ENCODE measurements around the gene TENT5C. TPM values are rescaled to one million over a fixed set of nuclear protein-coding genes. Genes with fewer than 3 reads are reported as not detected.

The TENT5C gene
- total RNA-seq, 1 experiment from 2014 or later = 1.4 TPM

DNA sequence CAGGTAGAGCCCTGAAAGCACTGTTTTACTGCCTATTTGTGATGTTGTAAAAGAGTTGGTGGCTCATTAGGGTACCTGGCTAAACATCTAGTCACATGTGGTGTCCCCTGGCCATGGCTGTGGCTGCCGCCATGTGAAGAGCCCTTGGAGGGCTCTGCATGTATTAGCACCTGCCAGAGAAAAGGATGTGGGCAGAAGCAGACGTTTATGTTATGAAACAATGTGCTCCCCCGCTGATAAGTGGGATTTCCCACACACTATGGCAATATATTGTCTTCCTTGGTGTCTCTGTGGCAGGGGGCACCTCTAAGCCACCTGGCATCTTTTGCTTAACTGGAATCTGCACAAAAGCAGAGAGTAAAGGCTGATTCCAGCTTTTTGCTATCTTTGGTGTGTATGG lies 9.6 kb downstream of the TENT5C start:
- DNase-seq (ENCODE audit: low read depth, low spot score) (no peak), ATAC-seq (no peak)
- Histone ChIP-seq H3K4me2 (ENCODE audit: low read length) (no peak overlapping the region), H3K79me2 (ENCODE audit: insufficient read depth, low read length) (no peaks in the 10 kb centered on the region), H3K4me3 (replicated peaks in 1 of 2; ENCODE audit: low read depth in 1 of 2, low read length in 2 of 2) (no peak overlapping the region), H4K20me1 (ENCODE audit: insufficient read depth) (no peaks in the 10 kb centered on the region), H2AFZ (ENCODE audit: low read depth, low read length, poor library complexity, severe bottlenecking) (no peak overlapping the region), H3K9me2 (ENCODE audit: insufficient read depth) (no peaks in the 10 kb centered on the region), H3K9me3 (ENCODE audit: control insufficient read depth in 1 of 2, insufficient read depth in 1 of 2, low read depth in 1 of 2, low read length in 2 of 2) (no peaks in the 10 kb centered on the region), H3K27me3 (ENCODE audit: insufficient read depth, low read length) (0 out of 2 replicates have a peak, but pooled peaks cover 3% of the 10 kb centered on the region), H3K36me3 (ENCODE audit: control insufficient read depth in 1 of 2, insufficient read depth in 2 of 2, low read length in 2 of 2) (no peaks in the 10 kb centered on the region), H3K4me1 (ENCODE audit: control insufficient read depth in 1 of 2, insufficient read depth in 2 of 2, low read length in 2 of 2) (peaks cover 9 to 14% of the 10 kb centered on the region in 2 experiments; a peak in 3 of 4 replicates), H3K27ac (ENCODE audit: low read depth, low read length) (no peak overlapping the region), H3K9ac (ENCODE audit: low read length) (no peak overlapping the region)
- CTCF ChIA-PET = no interaction called here
- no peak for TF ChIP-seq YY1 (IDR thresholded peaks at IDR 0.05; ENCODE audit: extremely low read depth, insufficient replicate concordance, low read depth, low read length)
- TF ChIP-seq JUND (IDR thresholded peaks at IDR 0.05) = no peak
- TF ChIP-seq, protein P1, sequence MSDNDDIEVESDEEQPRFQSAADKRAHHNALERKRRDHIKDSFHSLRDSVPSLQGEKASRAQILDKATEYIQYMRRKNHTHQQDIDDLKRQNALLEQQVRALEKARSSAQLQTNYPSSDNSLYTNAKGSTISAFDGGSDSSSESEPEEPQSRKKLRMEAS (IDR thresholded peaks at IDR 0.05) = no peak
- no peak for TF ChIP-seq FOSL1 (IDR thresholded peaks at IDR 0.05; ENCODE audit: low read depth)
- TF ChIP-seq EZH2 (IDR thresholded peaks at IDR 0.05) = no peak
- TF ChIP-seq TCF7L2 (IDR thresholded peaks at IDR 0.05; ENCODE audit: borderline replicate concordance, extremely low read depth, insufficient read depth, insufficient read length) = no peak
- no peak for TF ChIP-seq SP1 (IDR thresholded peaks at IDR 0.05; ENCODE audit: low read depth)
- no peak for TF ChIP-seq SIN3A (IDR thresholded peaks at IDR 0.05; ENCODE audit: low read depth)
- TF ChIP-seq EZH2phosphoT487 (IDR thresholded peaks at IDR 0.05; ENCODE audit: borderline replicate concordance) = no peak
- no peak for TF ChIP-seq CEBPB (IDR thresholded peaks at IDR 0.05; ENCODE audit: low read depth)
- TF ChIP-seq ZFX (IDR thresholded peaks at IDR 0.05) = no peak
- TF ChIP-seq, protein P2, sequence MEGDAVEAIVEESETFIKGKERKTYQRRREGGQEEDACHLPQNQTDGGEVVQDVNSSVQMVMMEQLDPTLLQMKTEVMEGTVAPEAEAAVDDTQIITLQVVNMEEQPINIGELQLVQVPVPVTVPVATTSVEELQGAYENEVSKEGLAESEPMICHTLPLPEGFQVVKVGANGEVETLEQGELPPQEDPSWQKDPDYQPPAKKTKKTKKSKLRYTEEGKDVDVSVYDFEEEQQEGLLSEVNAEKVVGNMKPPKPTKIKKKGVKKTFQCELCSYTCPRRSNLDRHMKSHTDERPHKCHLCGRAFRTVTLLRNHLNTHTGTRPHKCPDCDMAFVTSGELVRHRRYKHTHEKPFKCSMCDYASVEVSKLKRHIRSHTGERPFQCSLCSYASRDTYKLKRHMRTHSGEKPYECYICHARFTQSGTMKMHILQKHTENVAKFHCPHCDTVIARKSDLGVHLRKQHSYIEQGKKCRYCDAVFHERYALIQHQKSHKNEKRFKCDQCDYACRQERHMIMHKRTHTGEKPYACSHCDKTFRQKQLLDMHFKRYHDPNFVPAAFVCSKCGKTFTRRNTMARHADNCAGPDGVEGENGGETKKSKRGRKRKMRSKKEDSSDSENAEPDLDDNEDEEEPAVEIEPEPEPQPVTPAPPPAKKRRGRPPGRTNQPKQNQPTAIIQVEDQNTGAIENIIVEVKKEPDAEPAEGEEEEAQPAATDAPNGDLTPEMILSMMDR (IDR thresholded peaks at IDR 0.05 in 2 of 3, conservative IDR thresholded peaks at IDR 0.05 in 1 of 3; ENCODE audit: borderline replicate concordance in 1 of 3, insufficient read depth in 1 of 3, low read depth in 2 of 3, low read length in 2 of 3) = no peak
- TF ChIP-seq ZNF274 (IDR thresholded peaks at IDR 0.05; ENCODE audit: low read depth, low read length) = no peak
- TF ChIP-seq POLR2A (IDR thresholded peaks at IDR 0.05; ENCODE audit: borderline replicate concordance, extremely low read depth, insufficient read depth, insufficient read length) = no peak
- no peak for TF ChIP-seq CBX3 (IDR thresholded peaks at IDR 0.05; ENCODE audit: low read depth)
- POLR2A ChIA-PET = no interaction called here
- intact Hi-C loops (cut with micrococcal nuclease) = no loop called here
- BruUV-seq (replicated peaks) = no TSS peak
- RAD21 ChIA-PET (ENCODE audit: low non-redundant PET in 1 of 2, low total read pairs in 2 of 2, uncharacterized antibody in 2 of 2, unreplicated experiment in 2 of 2) = no interaction called here
